Endothelial cell of umbilical vein (primary cell): ENCODE results near the gene EDC3. TPM values are rescaled to one million over a fixed set of nuclear protein-coding genes. Genes with fewer than 3 reads are reported as not detected.
"Not testable (repeated sequence)": the region's sequence is repeated elsewhere in the genome, so short reads cannot be mapped to it uniquely, and the experiment has no call there.

Source experiments
- BruUV-seq: library from RNA; stranded (reverse); fragments of 400-500 nt; replicated peaks from 2 replicates; lab custom pipeline; 2021; lab: Mats Ljungman, UMichigan
- CTCF ChIA-PET: fragments of 300-600, 350-600 bp; sonication (Branson Sonifier 250); formaldehyde crosslinking; loops from one replicate; lab custom pipeline; 2021; ENCODE audit warnings: antibody characterized with exemption, inconsistent platforms; lab: Charles Lee
- POLR2A ChIA-PET: fragments of 300-600, 350-600 bp; sonication (Branson Sonifier 250); formaldehyde crosslinking; loops from one replicate; lab custom pipeline; 2021; ENCODE audit warnings: antibody characterized with exemption, inconsistent platforms; lab: Charles Lee
- DNase-seq: peaks from one replicate; pipeline ENCODE4 v3.0.0-alpha.2; 2011; ENCODE audit warnings: low read depth, low spot score
- FAIRE-seq: peaks from 2 replicates; lab custom pipeline; 2011; peaks lifted over from hg19 to GRCh38; lab: Jason Lieb, UNC
- H2AFZ ChIP-seq: 2 replicates; pipeline ENCODE4 v1.6.0; 2012; ENCODE audit warnings: low read depth, low read length, control low read depth, inconsistent platforms
- H3K27ac ChIP-seq: 2 replicates; pipeline ENCODE4 v1.5.1; 2011; ENCODE audit warnings: low read depth, mild to moderate bottlenecking, control low read depth, low read length, moderate library complexity; ENCODE audit not compliant: insufficient read depth
- H3K27me3 ChIP-seq, 2 experiments: 2 replicates each; pipeline versions ENCODE4 v1.6.0 to v1.6.1; 2011; ENCODE audit warnings: low read length in 2 of 2, mixed read lengths in 1 of 2; ENCODE audit not compliant: control insufficient read depth in 2 of 2, insufficient read depth in 2 of 2
- H3K36me3 ChIP-seq, 2 experiments: 2 replicates in 1 of 2; 3 replicates in 1 of 2; pipeline ENCODE4 v1.5.1; 2011; ENCODE audit warnings: low read length in 2 of 2, mild to moderate bottlenecking in 1 of 2, moderate library complexity in 1 of 2; ENCODE audit not compliant: control insufficient read depth in 2 of 2, insufficient read depth in 2 of 2; ENCODE audit errors: extremely low read depth in 1 of 2
- H3K4me1 ChIP-seq: 3 replicates; pipeline ENCODE4 v1.5.1; 2011; ENCODE audit warnings: mild to moderate bottlenecking, low read length; ENCODE audit not compliant: control insufficient read depth, insufficient read depth; ENCODE audit errors: extremely low read depth
- H3K4me2 ChIP-seq: 2 replicates; pipeline ENCODE4 v1.6.1; 2011; ENCODE audit warnings: low read length, control low read depth, mixed read lengths; ENCODE audit not compliant: insufficient read depth
- H3K4me3 ChIP-seq, 3 experiments: fragments of 200-600 bp in 1 of 3; sonication (generic), shearing (Covaris generic) in 1 of 3; replicated peaks in 1 of 3; 2 replicates each; pipeline ENCODE4 v1.5.1; 2011 to 2016; ENCODE audit warnings: control low read depth in 3 of 3, low read length in 3 of 3, mild to moderate bottlenecking in 2 of 3, inconsistent platforms in 1 of 3, low read depth in 1 of 3, moderate library complexity in 1 of 3; ENCODE audit not compliant: insufficient read depth in 1 of 3
- H3K79me2 ChIP-seq: 2 replicates; pipeline ENCODE4 v1.6.0; 2012; ENCODE audit warnings: low read length, inconsistent platforms; ENCODE audit not compliant: control insufficient read depth, insufficient read depth
- H3K9ac ChIP-seq: replicated peaks from 2 replicates; pipeline ENCODE3; 2011; ENCODE audit warnings: low read length, control low read depth; ENCODE audit not compliant: insufficient read depth; ENCODE audit errors: extremely low read depth
- H3K9me1 ChIP-seq: replicated peaks from 3 replicates; pipeline ENCODE4 v1.6.0; 2011; ENCODE audit warnings: mild to moderate bottlenecking, low read length; ENCODE audit not compliant: control insufficient read depth, insufficient read depth; ENCODE audit errors: extremely low read depth
- H3K9me3 ChIP-seq: replicated peaks from 2 replicates; pipeline ENCODE4 v1.5.1; 2012; ENCODE audit warnings: low read length, inconsistent platforms; ENCODE audit not compliant: control insufficient read depth, insufficient read depth
- H4K20me1 ChIP-seq: replicated peaks from 2 replicates; pipeline ENCODE3; 2011; ENCODE audit warnings: mild to moderate bottlenecking, low read length; ENCODE audit not compliant: control insufficient read depth, insufficient read depth; ENCODE audit errors: extremely low read depth
- EZH2 ChIP-seq: IDR thresholded peaks from 2 replicates; pipeline ENCODE4 v1.6.1; 2012; ENCODE audit warnings: borderline replicate concordance, low read depth, mild to moderate bottlenecking, moderate library complexity, low read length, inconsistent platforms; ENCODE audit not compliant: severe bottlenecking
- FOS ChIP-seq: IDR thresholded peaks from 2 replicates; pipeline ENCODE4 v1.6.1; 2011; ENCODE audit warnings: mild to moderate bottlenecking, low read length, moderate library complexity, borderline replicate concordance; ENCODE audit not compliant: insufficient read depth
- JUN ChIP-seq: IDR thresholded peaks from 2 replicates; pipeline ENCODE4 v1.6.1; 2011; ENCODE audit warnings: borderline replicate concordance, low read depth; ENCODE audit not compliant: insufficient read length, insufficient read depth
- POLR2A ChIP-seq: IDR thresholded peaks from 2 replicates; pipeline ENCODE4 v1.6.1; 2012; ENCODE audit warnings: low read depth, mild to moderate bottlenecking, control low read depth, low read length
- POLR2AphosphoS5 ChIP-seq: IDR thresholded peaks from 2 replicates; pipeline ENCODE4 v1.6.1; 2012; ENCODE audit warnings: low read depth, mild to moderate bottlenecking, control low read depth, low read length, moderate library complexity; ENCODE audit not compliant: insufficient read depth
- dilution Hi-C: fragments of 300-500 bp; cut with MboI; formaldehyde crosslinking; loops from one replicate; pipeline ENCODE4 v1.15.0; 2019; ENCODE audit warnings: low sequenced_read_pairs; ENCODE audit not compliant: extremely low pct_ligation_motif_present
- intact Hi-C: fragments of 100-400 bp; cut with micrococcal nuclease; formaldehyde crosslinking; loops from one replicate; pipeline ENCODE4 v1.10.0; 2022
- polyA plus RNA-seq, 4 experiments: library from polyadenylated mRNA; depleted of rRNA in 3 of 4; stranded (reverse) in 3 of 4; unstranded in 1 of 4; fragments of >200 nt; gene quantifications; 2 replicates each; pipeline versions ENCODE4 v1.2.1 to v1.2.3, GENCODE V29; 2011 to 2012; ENCODE audit warnings: missing spikeins in 1 of 4
- total RNA-seq: library from RNA; stranded (reverse); gene quantifications from 2 replicates; pipeline ENCODE4 v1.2.3, GENCODE V29; 2021
- TF ChIP-seq, protein P1 (sequence below): IDR thresholded peaks from 2 replicates; pipeline ENCODE4 v1.6.1; 2011; ENCODE audit not compliant: insufficient read depth, insufficient read length

Gene EDC3
- total and polyA plus RNA-seq, 2 donors (not counting 3 experiments of a cell fraction or from before 2014, with no cell fraction given), result 55.9 to 56.5 TPM

DNA sequence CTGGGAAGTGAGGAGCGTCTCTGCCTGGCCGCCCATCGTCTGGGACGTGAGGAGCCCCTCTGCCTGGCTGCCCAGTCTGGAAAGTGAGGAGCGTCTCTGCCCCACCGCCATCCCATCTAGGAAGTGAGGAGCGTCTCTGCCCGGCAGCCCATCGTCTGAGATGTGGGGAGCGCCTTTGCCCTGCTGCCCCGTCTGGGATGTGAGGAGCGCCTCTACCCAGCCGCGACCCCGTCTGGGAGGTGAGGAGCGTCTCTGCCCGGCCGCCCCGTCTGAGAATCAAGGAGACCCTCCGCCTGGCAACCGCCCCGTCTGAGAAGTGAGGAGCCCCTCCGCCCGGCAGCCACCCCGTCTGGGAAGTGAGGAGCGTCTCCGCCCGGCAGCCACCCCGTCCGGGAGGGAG lies 32.9 kb upstream of the EDC3 start:
- H3K36me3 ChIP-seq, H3K9me3 ChIP-seq, FAIRE-seq, BruUV-seq, H2AFZ ChIP-seq, H3K27me3 ChIP-seq, H3K79me2 ChIP-seq, H3K27ac ChIP-seq, CTCF ChIA-PET, DNase-seq, H3K4me3 ChIP-seq, H3K4me2 ChIP-seq, dilution Hi-C loops, H3K9me1 ChIP-seq, POLR2A ChIA-PET, intact Hi-C loops, H4K20me1 ChIP-seq, H3K9ac ChIP-seq: not testable (repeated sequence)
- H3K4me1 ChIP-seq, result peaks cover 12% of the 10 kb centered on the region

DNA sequence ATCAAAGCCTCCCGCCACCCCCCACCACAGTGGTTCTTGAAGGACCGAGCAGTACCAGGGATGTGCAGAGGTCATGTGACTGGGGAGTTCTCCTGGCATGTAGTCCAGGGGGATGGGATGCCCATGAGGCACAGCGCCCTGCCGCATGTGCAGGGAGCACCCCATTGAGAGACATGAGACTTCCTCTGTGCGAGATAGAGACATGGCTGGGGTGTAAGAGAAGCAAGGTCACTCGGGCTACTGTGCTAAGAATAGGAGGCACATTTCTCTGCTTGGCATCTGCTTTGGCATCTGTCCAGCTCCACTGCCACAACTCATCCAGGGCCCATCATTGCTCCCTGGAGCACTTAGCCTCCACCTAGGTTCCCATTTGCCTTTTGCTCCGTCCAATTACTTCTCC lies 31.9 kb upstream of the EDC3 start:
- no peak for FAIRE-seq

More for the DNA sequence above, 31.9 kb upstream of the EDC3 start:
- ChIA-PET POLR2A (no interaction called here), CTCF (no interaction called here)
- H4K20me1 ChIP-seq, result no peaks in the 10 kb centered on the region
- no peak overlapping the region for H2AFZ ChIP-seq
- no peak overlapping the region for H3K27ac ChIP-seq
- H3K27me3 ChIP-seq, result no peaks in the 10 kb centered on the region
- dilution Hi-C loops (no loop called here), intact Hi-C loops (no loop called here)
- DNase-seq, result no peak
- peaks cover 12% of the 10 kb centered on the region for H3K4me1 ChIP-seq
- H3K9me1 ChIP-seq, result no peaks in the 10 kb centered on the region
- no peaks in the 10 kb centered on the region for H3K36me3 ChIP-seq
- H3K4me3 ChIP-seq, result no peak overlapping the region
- no peaks in the 10 kb centered on the region for H3K79me2 ChIP-seq
- TF ChIP-seq JUN, result no peak
- no peak for TF ChIP-seq POLR2A
- TF ChIP-seq POLR2AphosphoS5, result no peak
- TF ChIP-seq, protein P1, sequence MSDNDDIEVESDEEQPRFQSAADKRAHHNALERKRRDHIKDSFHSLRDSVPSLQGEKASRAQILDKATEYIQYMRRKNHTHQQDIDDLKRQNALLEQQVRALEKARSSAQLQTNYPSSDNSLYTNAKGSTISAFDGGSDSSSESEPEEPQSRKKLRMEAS, result no peak
- TF ChIP-seq EZH2, result no peak
- TF ChIP-seq FOS, result no peak
- BruUV-seq, result no TSS peak
- H3K9ac ChIP-seq, result no peak overlapping the region
- no peak overlapping the region for H3K4me2 ChIP-seq
- no peaks in the 10 kb centered on the region for H3K9me3 ChIP-seq
